ENCODE data around the gene PCYT1A. TPM values are rescaled to one million over a fixed set of nuclear protein-coding genes. Genes with fewer than 3 reads are reported as not detected.
A peak's percentile ranks its signal among the peaks of the same experiment; 100 is the strongest.

Gene PCYT1A
- total and polyA plus RNA-seq, 2 of the 13 experiments (the other 11 are each of a cell fraction or from before 2014, with no cell fraction given), result 26.4 to 45.3 TPM

DNA sequence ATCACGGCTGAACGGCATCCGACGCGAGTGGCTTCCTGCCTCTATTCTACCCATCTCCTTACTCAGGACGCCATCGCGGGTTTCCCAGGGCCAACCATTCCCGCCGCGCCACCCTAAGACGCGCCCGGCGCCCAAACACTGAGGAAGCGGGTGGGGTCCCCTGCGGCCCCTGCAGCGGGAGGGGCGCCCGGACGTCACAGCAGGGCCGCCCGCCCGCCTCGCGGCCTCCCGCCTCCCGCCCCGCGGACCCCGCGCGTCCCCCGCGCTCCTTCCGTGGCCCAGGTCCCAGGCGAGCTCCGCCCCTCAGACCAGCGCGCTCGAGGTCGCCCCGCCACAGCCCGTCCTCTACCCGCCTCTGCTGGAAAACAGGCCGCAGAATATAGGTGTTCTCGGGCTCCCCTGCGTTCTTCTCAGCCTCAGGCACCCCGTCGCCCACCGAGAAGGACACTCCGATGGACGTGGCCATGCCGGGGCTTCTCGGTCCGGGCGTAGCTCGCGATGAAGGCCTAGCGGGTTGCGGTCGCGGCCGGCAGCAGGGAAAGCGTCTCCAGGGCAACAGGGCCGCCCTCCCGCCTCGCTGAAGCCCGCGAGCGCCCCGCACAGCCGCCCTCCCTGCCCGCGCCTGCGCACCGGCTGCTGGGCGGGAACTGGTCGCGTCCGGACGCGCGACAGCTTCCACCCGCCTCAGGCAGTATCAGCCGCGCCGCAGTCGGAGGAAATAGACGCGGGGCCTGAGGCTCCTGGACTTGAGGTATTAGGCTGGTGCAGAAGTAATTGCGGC, 30.4 kb upstream of the PCYT1A start, which contains the start of gene DYNLT2B (continued):
- TF ChIP-seq, protein P1, sequence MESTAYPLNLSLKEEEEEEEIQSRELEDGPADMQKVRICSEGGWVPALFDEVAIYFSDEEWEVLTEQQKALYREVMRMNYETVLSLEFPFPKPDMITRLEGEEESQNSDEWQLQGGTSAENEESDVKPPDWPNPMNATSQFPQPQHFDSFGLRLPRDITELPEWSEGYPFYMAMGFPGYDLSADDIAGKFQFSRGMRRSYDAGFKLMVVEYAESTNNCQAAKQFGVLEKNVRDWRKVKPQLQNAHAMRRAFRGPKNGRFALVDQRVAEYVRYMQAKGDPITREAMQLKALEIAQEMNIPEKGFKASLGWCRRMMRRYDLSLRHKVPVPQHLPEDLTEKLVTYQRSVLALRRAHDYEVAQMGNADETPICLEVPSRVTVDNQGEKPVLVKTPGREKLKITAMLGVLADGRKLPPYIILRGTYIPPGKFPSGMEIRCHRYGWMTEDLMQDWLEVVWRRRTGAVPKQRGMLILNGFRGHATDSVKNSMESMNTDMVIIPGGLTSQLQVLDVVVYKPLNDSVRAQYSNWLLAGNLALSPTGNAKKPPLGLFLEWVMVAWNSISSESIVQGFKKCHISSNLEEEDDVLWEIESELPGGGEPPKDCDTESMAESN (CRISPR knock-in tag; conservative IDR thresholded peaks at IDR 0.05), result 0 out of 2 replicates have a peak, but pooled peaks have one; percentile 83
- TF ChIP-seq ZNF101 (CRISPR knock-in tag; IDR thresholded peaks at IDR 0.05; ENCODE audit: borderline replicate concordance, low read depth) (no peak), POLR2AphosphoS5 (IDR thresholded peaks at IDR 0.05; ENCODE audit: low read depth, low read length) (peak; percentile 84), ZNF530 (CRISPR knock-in tag; IDR thresholded peaks at IDR 0.05; ENCODE audit: low read depth) (no peak), GATAD2A (CRISPR knock-in tag; IDR thresholded peaks at IDR 0.05) (no peak), NR1H2 (CRISPR knock-in tag; IDR thresholded peaks at IDR 0.05; ENCODE audit: borderline replicate concordance, low read depth) (no peak), DNMT3B (CRISPR knock-in tag; conservative IDR thresholded peaks at IDR 0.05) (no peak), ELK4 (CRISPR knock-in tag; IDR thresholded peaks at IDR 0.05; ENCODE audit: borderline replicate concordance) (no peak), ZNF761 (CRISPR knock-in tag; conservative IDR thresholded peaks at IDR 0.05) (peak; percentile 55; the same call in 1 of the 2 replicates), ZNF333 (CRISPR knock-in tag; IDR thresholded peaks at IDR 0.05; ENCODE audit: borderline replicate concordance) (no peak), ARNTL (CRISPR knock-in tag; IDR thresholded peaks at IDR 0.05) (peak; percentile 22; the same call in 1 of the 2 replicates), ZBTB49 (CRISPR knock-in tag; IDR thresholded peaks at IDR 0.05; ENCODE audit: borderline replicate concordance) (no peak), ARNT (IDR thresholded peaks at IDR 0.05) (no peak), TERF1 (CRISPR knock-in tag; IDR thresholded peaks at IDR 0.05) (no peak), ZNF414 (CRISPR knock-in tag; IDR thresholded peaks at IDR 0.05) (0 out of 2 replicates have a peak, but pooled peaks have one; percentile 17), SMAD1 (CRISPR knock-in tag; IDR thresholded peaks at IDR 0.05; ENCODE audit: borderline replicate concordance, low read depth) (no peak), MIXL1 (CRISPR knock-in tag; IDR thresholded peaks at IDR 0.05) (0 out of 2 replicates have a peak, but pooled peaks have one; percentile 31), ONECUT2 (CRISPR knock-in tag; IDR thresholded peaks at IDR 0.05) (no peak), TCF7 (IDR thresholded peaks at IDR 0.05; ENCODE audit: low read depth) (no peak), ZNF788 (CRISPR knock-in tag; IDR thresholded peaks at IDR 0.05; ENCODE audit: borderline replicate concordance) (0 out of 2 replicates have a peak, but pooled peaks have one; percentile 22), ZNF782 (CRISPR knock-in tag; IDR thresholded peaks at IDR 0.05; ENCODE audit: borderline replicate concordance) (peak; percentile 21; the same call in 1 of the 2 replicates)
- TF ChIP-seq, protein P2, sequence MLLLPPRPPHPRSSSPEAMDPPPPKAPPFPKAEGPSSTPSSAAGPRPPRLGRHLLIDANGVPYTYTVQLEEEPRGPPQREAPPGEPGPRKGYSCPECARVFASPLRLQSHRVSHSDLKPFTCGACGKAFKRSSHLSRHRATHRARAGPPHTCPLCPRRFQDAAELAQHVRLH (CRISPR knock-in tag; IDR thresholded peaks at IDR 0.05; ENCODE audit: borderline replicate concordance, low read depth), result peak; percentile 76; the same call in 1 of the 2 replicates
